Gastrocnemius medialis (tissue), 4 donors: ENCODE data around the gene FGD4. TPM values are rescaled to one million over a fixed set of nuclear protein-coding genes. Genes with fewer than 3 reads are reported as not detected.

ENCODE experiments used
- ATAC-seq, 2 donors: fragments of 150-250 bp; one replicate each; pipeline ENCODE4 v1.9.1; 2016
- DNase-seq, 2 donors: peaks; one replicate each; pipeline ENCODE4 v3.0.0-alpha.2; 2019
- H3K27ac ChIP-seq, 4 donors: fragments of 200-600 bp; sonication (generic); 1 replicate in 1 of 4; 2 replicates in 3 of 4; pipeline ENCODE4 v1.5.1; 2016 to 2018; ENCODE audit warnings: mild to moderate bottlenecking in 2 of 4, moderate library complexity in 1 of 4
- H3K27me3 ChIP-seq, 3 donors: fragments of 200-600 bp; sonication (generic) in 2 of 3; 1 replicate in 1 of 3; 2 replicates in 2 of 3; pipeline versions ENCODE4 v1.5.1 to v1.6.0; 2016 to 2019; ENCODE audit warnings: mild to moderate bottlenecking in 1 of 3, moderate library complexity in 1 of 3
- H3K36me3 ChIP-seq, 2 donors: fragments of 200-600 bp; sonication (generic) in 1 of 2; one replicate each; pipeline ENCODE4 v1.5.1; 2017 to 2018
- H3K4me1 ChIP-seq, 2 donors: fragments of 200-600 bp; sonication (generic) in 1 of 2; one replicate each; pipeline ENCODE4 v1.5.1; 2016 to 2017; ENCODE audit warnings: mild to moderate bottlenecking in 2 of 2
- H3K4me3 ChIP-seq, 4 donors: fragments of 200-600 bp; sonication (generic) in 3 of 4; 1 replicate in 1 of 4; 2 replicates in 3 of 4; pipeline ENCODE4 v1.5.1; 2016 to 2019; ENCODE audit warnings: mild to moderate bottlenecking in 2 of 4
- H3K9me3 ChIP-seq, 3 donors: fragments of 200-600 bp; sonication (generic) in 2 of 3; 1 replicate in 1 of 3; 2 replicates in 2 of 3; pipeline ENCODE4 v1.5.1; 2016 to 2019
- CTCF ChIP-seq, 5 experiments: fragments of 450-650 bp in 3 of 5; fragments of 200-600 bp in 2 of 5; sonication (generic) in 2 of 5; IDR thresholded peaks in 4 of 5; conservative IDR thresholded peaks in 1 of 5; 1 replicate in 4 of 5; 2 replicates in 1 of 5; pipeline ENCODE4 v1.5.1; 2016 to 2019; ENCODE audit warnings: antibody characterized with exemption in 5 of 5, mild to moderate bottlenecking in 3 of 5, moderate library complexity in 3 of 5
- POLR2A ChIP-seq, 2 donors: fragments of 450-650 bp; IDR thresholded peaks; one replicate each; pipeline ENCODE4 v1.6.1; 2017; ENCODE audit warnings: antibody characterized with exemption in 2 of 2, mild to moderate bottlenecking in 2 of 2, moderate library complexity in 2 of 2
- in situ Hi-C, 4 donors: fragments of 200-750 bp; cut with MboI; loops; one replicate each; pipeline versions ENCODE4 v1.15.0 to v1.8.0; 2017; ENCODE audit warnings: low sequenced_read_pairs in 4 of 4
- intact Hi-C: fragments of 100-400 bp; cut with DNase I; formaldehyde crosslinking; loops from one replicate; pipeline ENCODE4 v1.15.1; 2023; ENCODE audit warnings: low total_unique reads
- total RNA-seq, 4 donors: library from RNA; depleted of rRNA; stranded (reverse); fragments of >200 nt; gene quantifications; one replicate each; pipeline versions ENCODE4 v1.1.0 to v1.2.3, GENCODE V29; 2016

The FGD4 gene
- total RNA-seq, 4 donors from 2014 or later: 18.8 to 60.3 (median 40.8) TPM

GRCh38 chr12:32478858-32479725 is 79.7 kb downstream of the FGD4 start:
- Histone ChIP-seq H3K4me1 (peaks cover 27 to 44% of the 10 kb centered on the region in 2 donors), H3K27ac (peak overlapping the region in 2 of 4 donors; percentile 21 to 28), H3K36me3 (no peaks in the 10 kb centered on the region), H3K4me3 (no peak overlapping the region), H3K27me3 (no peaks in the 10 kb centered on the region), H3K9me3 (no peaks in the 10 kb centered on the region)
- ATAC-seq (no peak), DNase-seq (no peak)
- in situ Hi-C loops (no loop called here), intact Hi-C loops (no loop called here)
- TF ChIP-seq CTCF (IDR thresholded peaks at IDR 0.05 in 4 of 5, conservative IDR thresholded peaks at IDR 0.05 in 1 of 5) (no peak), POLR2A (IDR thresholded peaks at IDR 0.05) (no peak)

- ATAC-seq: no peak
- H3K9me3 ChIP-seq: no peaks in the 10 kb centered on the region
- H3K4me3 ChIP-seq: no peak overlapping the region
Measured at GRCh38 chr12:32482226-32482625, 82.9 kb downstream of the FGD4 start.

GRCh38 chr12:32483499-32483898 is 84.1 kb downstream of the FGD4 start:
- no peak for TF ChIP-seq CTCF (IDR thresholded peaks at IDR 0.05 in 4 of 5, conservative IDR thresholded peaks at IDR 0.05 in 1 of 5)
- TF ChIP-seq POLR2A (IDR thresholded peaks at IDR 0.05): no peak
- in situ Hi-C loops: no loop called here
- Histone ChIP-seq H3K36me3 (no peaks in the 10 kb centered on the region), H3K4me1 (peaks cover 42 to 58% of the 10 kb centered on the region in 2 donors), H3K4me3 (no peak overlapping the region), H3K9me3 (no peaks in the 10 kb centered on the region), H3K27ac (peak overlapping the region; percentile 38 to 69 (median 47)), H3K27me3 (no peaks in the 10 kb centered on the region)
- intact Hi-C loops: no loop called here
- DNase-seq (peak; percentile 25 to 32), ATAC-seq (peak; percentile 72 to 82)

More at GRCh38 chr12:32482226-32482625, 82.9 kb downstream of the FGD4 start:
- TF ChIP-seq CTCF (IDR thresholded peaks at IDR 0.05 in 4 of 5, conservative IDR thresholded peaks at IDR 0.05 in 1 of 5) (no peak), POLR2A (IDR thresholded peaks at IDR 0.05) (no peak)
- no peaks in the 10 kb centered on the region for H3K36me3 ChIP-seq
- in situ Hi-C loops (no loop called here), intact Hi-C loops (no loop called here)
- no peaks in the 10 kb centered on the region for H3K27me3 ChIP-seq
- H3K27ac ChIP-seq: peak overlapping the region; percentile 38 to 69 (median 47)
- peaks cover 33 to 59% of the 10 kb centered on the region in 2 donors for H3K4me1 ChIP-seq
- no peak for DNase-seq

GRCh38 chr12:32483993-32484392 is 84.6 kb downstream of the FGD4 start:
- in situ Hi-C loops: no loop called here
- DNase-seq (no peak), ATAC-seq (no peak)
- Histone ChIP-seq H3K27ac (peak overlapping the region in 3 of 4 donors; percentile 38 to 69 (median 53)), H3K27me3 (no peaks in the 10 kb centered on the region), H3K9me3 (no peaks in the 10 kb centered on the region), H3K36me3 (no peaks in the 10 kb centered on the region), H3K4me1 (peaks cover 42 to 58% of the 10 kb centered on the region in 2 donors), H3K4me3 (no peak overlapping the region)
- no peak for TF ChIP-seq CTCF (IDR thresholded peaks at IDR 0.05 in 4 of 5, conservative IDR thresholded peaks at IDR 0.05 in 1 of 5)
- no peak for TF ChIP-seq POLR2A (IDR thresholded peaks at IDR 0.05)
- intact Hi-C loops: no loop called here
